ENCODE measurements around the gene STRBP. TPM values are rescaled to one million over a fixed set of nuclear protein-coding genes. Genes with fewer than 3 reads are reported as not detected.

STRBP gene
- total and polyA plus RNA-seq, 2 of the 4 experiments (the other 2 are of a cell fraction) = 2.1 to 2.5 TPM

DNA sequence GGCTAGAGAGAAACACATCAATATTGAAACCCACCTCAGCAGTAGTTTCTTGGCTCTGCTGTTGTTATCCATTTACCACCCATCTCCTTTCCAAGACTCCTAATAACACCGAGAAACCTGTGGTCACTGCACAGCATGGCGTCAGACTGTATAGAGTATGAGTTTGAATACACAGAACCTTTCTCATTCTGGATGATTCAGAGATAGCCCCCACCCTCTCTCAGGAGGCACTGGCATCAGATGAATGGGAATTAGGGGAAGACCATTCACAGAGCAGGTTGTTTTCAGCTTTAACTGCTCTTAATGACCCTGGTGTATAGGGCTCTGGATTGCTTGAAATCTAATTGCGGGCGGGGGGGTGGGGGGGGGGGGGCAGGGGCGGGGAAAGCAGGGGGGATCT, 148.3 kb downstream of the STRBP start:
- no peak overlapping the region for H3K4me2 ChIP-seq (ENCODE audit: low read depth, low read length)
- H2BK15ac ChIP-seq (ENCODE audit: low read depth, low read length) = no peak overlapping the region
- H2AFZ ChIP-seq (replicated peaks; ENCODE audit: low read length, poor library complexity) = no peak overlapping the region
- no peak overlapping the region for H3K23ac ChIP-seq (ENCODE audit: low read depth, low read length)
- H2AK5ac ChIP-seq (ENCODE audit: low read depth, low read length) = no peak overlapping the region
- H3K9ac ChIP-seq (ENCODE audit: low read depth, low read length) = no peak overlapping the region
- peaks cover 2% of the 10 kb centered on the region; the same call in 1 of the 2 replicates for H3K9me1 ChIP-seq (ENCODE audit: insufficient read depth, low read length)
- no peak overlapping the region for H3K4me3 ChIP-seq (ENCODE audit: insufficient read depth, low read depth, low read length)
- no peak overlapping the region for H2BK5ac ChIP-seq (ENCODE audit: low read depth, low read length, poor library complexity, severe bottlenecking)
- no peaks in the 10 kb centered on the region for H3K9me3 ChIP-seq (ENCODE audit: control insufficient read depth, insufficient read depth, low read length)
- no peak overlapping the region for H2BK20ac ChIP-seq (ENCODE audit: low read depth, low read length)
- ATAC-seq (ENCODE audit: low read depth) = no peak
- no peak overlapping the region for H4K5ac ChIP-seq (ENCODE audit: low read depth, low read length)
- H3K79me1 ChIP-seq (ENCODE audit: low read depth in 1 of 2, low read length in 2 of 2) = no peaks in the 10 kb centered on the region
- H3K4me1 ChIP-seq (ENCODE audit: control insufficient read depth, insufficient read depth, low read length) = peaks cover 2% of the 10 kb centered on the region; the same call in 1 of the 2 replicates
- TF ChIP-seq CTCF (conservative IDR thresholded peaks at IDR 0.05; ENCODE audit: low read depth, low read length) = no peak
- TF ChIP-seq MAFK (IDR thresholded peaks at IDR 0.05; ENCODE audit: low read depth, low read length) = no peak
- TF ChIP-seq RAD21 (IDR thresholded peaks at IDR 0.05; ENCODE audit: low read length) = no peak
- no peak for TF ChIP-seq POLR2A (IDR thresholded peaks at IDR 0.05; ENCODE audit: low read depth, low read length)
- TF ChIP-seq NFE2L2 (IDR thresholded peaks at IDR 0.05; ENCODE audit: low read depth, low read length) = no peak
- no peak for TF ChIP-seq USF2 (IDR thresholded peaks at IDR 0.05; ENCODE audit: low read depth, low read length)
- TF ChIP-seq CHD1 (IDR thresholded peaks at IDR 0.05; ENCODE audit: low read depth, low read length) = no peak
- TF ChIP-seq BHLHE40 (IDR thresholded peaks at IDR 0.05; ENCODE audit: low read depth, low read length) = no peak
- no peak for TF ChIP-seq RFX5 (IDR thresholded peaks at IDR 0.05; ENCODE audit: low read depth, low read length)
- no peak for TF ChIP-seq MXI1 (IDR thresholded peaks at IDR 0.05; ENCODE audit: borderline replicate concordance, low read depth, low read length)
- no peak for TF ChIP-seq CEBPB (IDR thresholded peaks at IDR 0.05; ENCODE audit: low read depth, low read length)
- no peak for TF ChIP-seq MAZ (IDR thresholded peaks at IDR 0.05; ENCODE audit: borderline replicate concordance, low read depth, low read length)
- TF ChIP-seq SMC3 (IDR thresholded peaks at IDR 0.05; ENCODE audit: low read depth, low read length) = no peak
- TF ChIP-seq RCOR1 (IDR thresholded peaks at IDR 0.05; ENCODE audit: insufficient replicate concordance, low read length) = no peak
- no peak for TF ChIP-seq ELK1 (IDR thresholded peaks at IDR 0.05; ENCODE audit: borderline replicate concordance, low read depth, low read length)
- no peak for TF ChIP-seq FOS (IDR thresholded peaks at IDR 0.05; ENCODE audit: low read depth, low read length)
- H3K4ac ChIP-seq (ENCODE audit: low read depth, low read length) = no peak overlapping the region
- ChIA-PET CTCF (no interaction called here), POLR2A (ENCODE audit: unreplicated experiment) (no interaction called here)
- WGBS, 2 experiments (ENCODE audit: extremely low coverage in 2 of 2, insufficient read length in 1 of 2) = no CpG with 5 or more reads among the region's 5 CpGs
- no peaks in the 10 kb centered on the region for H3K27me3 ChIP-seq (ENCODE audit: control insufficient read depth, insufficient read depth, low read length)
- no peak overlapping the region for H4K91ac ChIP-seq (ENCODE audit: insufficient read depth, low read depth, low read length)
- no peak overlapping the region for H3K27ac ChIP-seq (ENCODE audit: insufficient read depth, low read length)
- H3K14ac ChIP-seq (replicated peaks; ENCODE audit: low read depth, low read length) = no peak overlapping the region
- dilution Hi-C loops (cut with HindIII; ENCODE audit: low sequenced_read_pairs, unreplicated experiment) = no loop called here
- intact Hi-C loops (cut with micrococcal nuclease) = no loop called here
- H4K20me1 ChIP-seq (ENCODE audit: insufficient read depth, low read length) = no peaks in the 10 kb centered on the region
- H3K36me3 ChIP-seq (ENCODE audit: control insufficient read depth, insufficient read depth, low read length) = no peaks in the 10 kb centered on the region
- no TSS peak for BruUV-seq (replicated peaks)
- H3K18ac ChIP-seq (ENCODE audit: low read depth, low read length) = no peak overlapping the region
- in situ Hi-C loops (cut with MboI; ENCODE audit: low sequenced_read_pairs) = no loop called here
- DNase-seq = no peak
- H4K8ac ChIP-seq (ENCODE audit: low read depth in 2 of 2, low read length in 2 of 2) = no peak overlapping the region
- H3K56ac ChIP-seq (ENCODE audit: extremely low read depth, insufficient read depth, low read length) = no peak overlapping the region
- H2BK120ac ChIP-seq (ENCODE audit: low read depth, low read length) = no peak overlapping the region
- no peak overlapping the region for H2AK9ac ChIP-seq (replicated peaks; ENCODE audit: low read depth, low read length, poor library complexity)

Measured in IMR-90 (cell line).